Choroid plexus epithelial cell (primary cell): ENCODE measurements around the gene UBE2F.

Source experiments
- DNase-seq: peaks from one replicate; pipeline ENCODE4 v3.0.0-alpha.2; 2010; ENCODE audit warnings: low read depth
- H3K4me3 ChIP-seq: 2 replicates; pipeline ENCODE4 v1.5.1; 2011; ENCODE audit warnings: low read depth, mild to moderate bottlenecking, control low read depth, low read length, moderate library complexity
- TF ChIP-seq, protein P1 (sequence below): conservative IDR thresholded peaks from 2 replicates; pipeline ENCODE4 v1.5.1; 2011; ENCODE audit warnings: low read depth, mild to moderate bottlenecking, control low read depth, inconsistent platforms, low read length, moderate library complexity

UBE2F gene

DNA sequence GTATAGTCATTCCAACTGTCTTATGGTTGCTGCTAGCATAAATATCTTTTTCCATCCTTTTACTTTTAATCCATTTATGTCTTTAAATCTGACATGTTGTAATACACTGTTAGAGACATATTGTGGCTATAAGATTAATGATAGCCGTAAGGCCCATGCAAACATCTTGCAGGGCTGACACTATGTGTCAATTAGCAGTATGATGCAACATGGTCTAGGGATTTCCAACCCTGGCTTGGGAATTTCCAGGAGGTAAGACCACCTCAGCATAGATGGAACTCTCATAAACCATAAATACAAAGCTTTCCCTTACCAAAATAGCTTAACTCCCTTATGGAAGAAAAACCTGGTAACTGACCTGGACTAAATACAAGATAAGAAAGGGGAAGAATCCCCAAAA is 110.5 kb downstream of the UBE2F start:
- no peak for DNase-seq
- TF ChIP-seq, protein P1, sequence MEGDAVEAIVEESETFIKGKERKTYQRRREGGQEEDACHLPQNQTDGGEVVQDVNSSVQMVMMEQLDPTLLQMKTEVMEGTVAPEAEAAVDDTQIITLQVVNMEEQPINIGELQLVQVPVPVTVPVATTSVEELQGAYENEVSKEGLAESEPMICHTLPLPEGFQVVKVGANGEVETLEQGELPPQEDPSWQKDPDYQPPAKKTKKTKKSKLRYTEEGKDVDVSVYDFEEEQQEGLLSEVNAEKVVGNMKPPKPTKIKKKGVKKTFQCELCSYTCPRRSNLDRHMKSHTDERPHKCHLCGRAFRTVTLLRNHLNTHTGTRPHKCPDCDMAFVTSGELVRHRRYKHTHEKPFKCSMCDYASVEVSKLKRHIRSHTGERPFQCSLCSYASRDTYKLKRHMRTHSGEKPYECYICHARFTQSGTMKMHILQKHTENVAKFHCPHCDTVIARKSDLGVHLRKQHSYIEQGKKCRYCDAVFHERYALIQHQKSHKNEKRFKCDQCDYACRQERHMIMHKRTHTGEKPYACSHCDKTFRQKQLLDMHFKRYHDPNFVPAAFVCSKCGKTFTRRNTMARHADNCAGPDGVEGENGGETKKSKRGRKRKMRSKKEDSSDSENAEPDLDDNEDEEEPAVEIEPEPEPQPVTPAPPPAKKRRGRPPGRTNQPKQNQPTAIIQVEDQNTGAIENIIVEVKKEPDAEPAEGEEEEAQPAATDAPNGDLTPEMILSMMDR: no peak

DNA sequence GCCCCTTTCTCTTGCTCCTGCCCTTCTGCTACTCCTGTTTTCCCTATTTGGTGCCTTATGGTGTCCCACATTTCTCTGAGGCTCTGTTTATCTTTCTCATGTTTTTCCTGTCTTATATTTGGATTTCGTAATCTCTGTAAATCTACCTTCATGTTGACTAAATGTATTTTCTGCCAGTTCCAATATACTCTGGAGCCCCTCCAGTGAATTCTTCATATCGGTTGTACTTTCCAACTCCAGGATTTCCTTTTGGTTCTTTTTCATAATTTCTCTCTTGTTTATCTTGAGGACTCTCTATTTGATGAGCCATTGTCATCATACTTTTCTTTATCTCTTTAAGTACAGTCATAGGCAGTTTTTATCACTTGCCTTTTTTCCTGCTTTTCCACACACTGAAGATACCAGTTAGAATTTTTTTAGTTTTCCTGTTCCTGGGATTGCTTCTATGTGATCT is 113.1 kb downstream of the UBE2F start:
- TF ChIP-seq, protein P1: no peak
- H3K4me3 ChIP-seq: no peak overlapping the region

More for the DNA sequence above, 110.5 kb downstream of the UBE2F start:
- H3K4me3 ChIP-seq: no peak overlapping the region

DNA sequence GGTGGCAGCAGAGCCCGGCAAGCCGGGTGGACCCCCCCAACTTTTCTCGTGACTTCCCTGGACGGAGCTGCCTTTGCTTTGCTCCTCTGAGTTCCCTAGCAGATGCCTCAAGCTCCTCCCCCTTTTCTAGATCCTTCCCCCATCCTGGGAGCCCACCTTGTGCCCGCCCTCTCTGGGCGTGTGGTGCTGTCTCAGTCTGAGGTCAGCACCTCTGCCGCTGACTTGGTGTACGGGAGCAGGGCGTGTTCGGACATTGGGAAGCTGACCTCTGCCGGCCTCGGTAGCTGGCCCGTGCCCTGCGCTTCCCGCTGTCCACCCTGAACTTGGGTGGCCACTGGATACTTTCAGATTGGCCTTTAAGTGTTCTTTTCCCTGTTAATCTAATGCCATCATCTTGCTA is 113.7 kb downstream of the UBE2F start:
- no peak for DNase-seq
- no peak overlapping the region for H3K4me3 ChIP-seq
- TF ChIP-seq, protein P1: no peak

More for the DNA sequence above, 113.1 kb downstream of the UBE2F start:
- DNase-seq: no peak

DNA sequence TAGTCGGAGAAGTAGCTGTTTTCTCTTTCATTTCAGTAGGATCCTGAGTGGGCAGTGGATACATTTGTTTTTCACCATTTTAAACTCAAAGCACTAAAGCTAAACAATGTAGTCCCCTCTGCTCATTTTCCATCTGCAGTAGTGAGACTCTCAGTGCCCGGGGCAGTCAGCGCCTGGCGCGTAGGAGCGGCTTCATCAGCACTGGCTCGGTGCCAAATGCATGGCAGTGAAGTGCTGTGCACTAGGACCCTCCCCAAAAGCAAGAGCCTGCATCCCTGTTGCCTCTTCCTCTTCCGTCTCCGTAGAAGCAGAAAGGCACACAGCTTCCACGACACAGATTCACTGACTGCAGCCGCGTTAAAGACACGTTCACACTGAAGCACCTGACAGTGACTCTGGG is 114.3 kb downstream of the UBE2F start:
- no peak for DNase-seq
- TF ChIP-seq, protein P1: no peak

DNA sequence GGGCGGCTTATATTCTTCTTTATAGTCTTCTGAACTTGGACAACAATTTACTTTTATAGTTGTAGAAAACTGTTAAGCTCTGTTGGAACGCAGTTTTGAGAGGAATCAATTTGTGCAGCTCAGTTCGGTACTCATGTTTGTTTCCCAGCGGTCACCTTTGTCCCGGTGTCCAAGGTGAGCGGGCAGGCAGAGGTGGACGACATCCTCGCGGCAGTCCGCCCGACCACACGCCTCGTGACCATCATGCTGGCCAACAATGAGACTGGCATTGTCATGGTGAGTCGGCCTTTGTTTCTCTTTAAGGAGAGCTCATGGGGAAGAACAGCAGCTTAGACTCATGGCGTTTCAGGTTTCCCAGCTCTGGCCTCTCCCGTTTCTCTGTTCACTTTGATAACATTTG is 114.7 kb downstream of the UBE2F start:
- DNase-seq: no peak
- TF ChIP-seq, protein P1: no peak
- no peak overlapping the region for H3K4me3 ChIP-seq

More for the DNA sequence above, 114.3 kb downstream of the UBE2F start:
- H3K4me3 ChIP-seq: no peak overlapping the region

DNA sequence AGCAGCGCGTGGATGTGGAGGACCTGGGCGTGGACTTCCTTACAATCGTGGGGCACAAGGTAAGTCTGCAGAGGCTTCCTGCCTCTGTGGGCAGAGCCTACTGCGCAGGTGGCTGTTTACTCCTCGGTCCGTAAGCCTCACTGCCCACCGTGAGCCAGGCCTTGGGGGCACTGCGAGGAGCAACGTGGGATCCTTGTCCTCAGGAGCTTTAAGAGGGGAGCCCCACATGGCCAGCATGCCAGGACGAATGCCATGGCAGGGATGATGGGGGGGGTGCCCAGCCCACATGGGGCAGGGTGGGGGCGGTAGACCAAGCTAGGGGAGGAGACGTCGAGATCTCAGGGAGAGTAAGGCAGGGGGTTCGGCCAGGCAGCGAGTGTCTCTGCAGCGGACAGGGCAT is 115.3 kb downstream of the UBE2F start:
- DNase-seq: no peak

DNA sequence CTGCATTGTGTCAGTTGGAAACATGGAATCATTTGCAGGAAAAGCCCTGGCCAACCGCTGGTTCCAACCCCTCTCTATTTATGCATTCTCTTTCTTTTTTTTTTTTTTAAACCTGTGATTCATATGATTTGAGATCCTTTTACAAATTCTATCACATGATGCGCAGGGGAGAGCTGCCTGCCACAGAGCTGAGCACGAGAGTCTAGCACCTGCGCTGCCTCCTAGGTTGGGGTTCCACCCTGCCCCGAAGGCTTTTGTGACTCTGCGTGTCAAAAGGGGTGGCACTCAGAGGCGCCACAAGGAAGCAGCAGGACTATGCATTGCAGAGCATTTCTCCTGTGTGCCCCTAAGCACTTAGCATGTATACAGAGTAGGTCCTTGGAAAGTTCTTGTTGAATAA is 116.0 kb downstream of the UBE2F start:
- no peak for DNase-seq
- TF ChIP-seq, protein P1: no peak
- no peak overlapping the region for H3K4me3 ChIP-seq

More for the DNA sequence above, 115.3 kb downstream of the UBE2F start:
- no peak overlapping the region for H3K4me3 ChIP-seq
- TF ChIP-seq, protein P1: no peak
